ENCODE results near the gene C9orf78.
A peak's percentile ranks its signal among the peaks of the same experiment; 100 is the strongest.

C9orf78 gene

DNA sequence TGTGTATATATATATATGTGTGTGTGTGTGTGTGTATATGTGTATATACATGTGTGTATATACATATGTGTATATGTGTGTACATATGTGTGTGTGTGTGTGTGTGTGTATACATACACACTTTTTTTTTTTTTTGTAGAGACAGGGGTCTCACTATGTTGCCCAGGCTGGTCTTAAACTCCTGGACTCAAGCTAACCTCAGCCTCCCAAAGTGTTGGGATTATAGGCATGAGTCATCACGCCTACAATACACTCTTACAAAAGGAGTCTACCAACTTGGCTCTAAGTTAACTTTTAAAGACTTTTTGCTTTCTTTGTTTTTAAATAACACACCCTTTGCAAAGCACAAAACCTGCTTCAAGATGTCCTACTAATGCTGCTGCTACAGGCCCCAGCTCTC lies 2.1 kb downstream of the C9orf78 start:
- no peak overlapping the region for H3K4me3 ChIP-seq (replicated peaks in 1 of 2; ENCODE audit: low read depth in 2 of 2, low read length in 2 of 2)
- TF ChIP-seq, protein P1, sequence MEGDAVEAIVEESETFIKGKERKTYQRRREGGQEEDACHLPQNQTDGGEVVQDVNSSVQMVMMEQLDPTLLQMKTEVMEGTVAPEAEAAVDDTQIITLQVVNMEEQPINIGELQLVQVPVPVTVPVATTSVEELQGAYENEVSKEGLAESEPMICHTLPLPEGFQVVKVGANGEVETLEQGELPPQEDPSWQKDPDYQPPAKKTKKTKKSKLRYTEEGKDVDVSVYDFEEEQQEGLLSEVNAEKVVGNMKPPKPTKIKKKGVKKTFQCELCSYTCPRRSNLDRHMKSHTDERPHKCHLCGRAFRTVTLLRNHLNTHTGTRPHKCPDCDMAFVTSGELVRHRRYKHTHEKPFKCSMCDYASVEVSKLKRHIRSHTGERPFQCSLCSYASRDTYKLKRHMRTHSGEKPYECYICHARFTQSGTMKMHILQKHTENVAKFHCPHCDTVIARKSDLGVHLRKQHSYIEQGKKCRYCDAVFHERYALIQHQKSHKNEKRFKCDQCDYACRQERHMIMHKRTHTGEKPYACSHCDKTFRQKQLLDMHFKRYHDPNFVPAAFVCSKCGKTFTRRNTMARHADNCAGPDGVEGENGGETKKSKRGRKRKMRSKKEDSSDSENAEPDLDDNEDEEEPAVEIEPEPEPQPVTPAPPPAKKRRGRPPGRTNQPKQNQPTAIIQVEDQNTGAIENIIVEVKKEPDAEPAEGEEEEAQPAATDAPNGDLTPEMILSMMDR (IDR thresholded peaks at IDR 0.05; ENCODE audit: low read depth, low read length), result no peak

DNA sequence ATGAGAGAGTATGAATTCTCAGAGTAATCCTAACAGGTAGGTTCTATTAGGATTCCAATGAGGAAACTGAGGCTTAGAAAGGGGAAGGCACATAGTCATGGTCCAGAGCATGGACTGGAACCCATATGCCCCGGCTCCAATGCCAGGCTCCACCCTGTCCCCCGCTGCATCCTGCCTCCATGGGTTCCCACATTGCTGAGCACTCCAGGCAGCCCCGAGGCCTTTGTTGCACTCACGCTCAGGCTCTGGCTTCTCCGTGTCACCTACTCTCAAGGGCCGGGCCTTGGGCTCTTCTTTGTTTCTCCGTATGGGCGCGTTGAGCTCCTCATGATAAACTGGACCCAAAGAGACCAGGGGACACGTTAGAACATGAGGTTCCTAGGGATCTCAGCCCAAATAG lies 6.1 kb downstream of the C9orf78 start:
- DNase-seq (ENCODE audit: low read depth in 2 of 2), result no peak
- TF ChIP-seq, protein P1 (IDR thresholded peaks at IDR 0.05; ENCODE audit: low read depth, low read length), result no peak
- H3K4me3 ChIP-seq (replicated peaks in 1 of 2; ENCODE audit: low read depth in 2 of 2, low read length in 2 of 2), result no peak overlapping the region

More for the DNA sequence above, 2.1 kb downstream of the C9orf78 start:
- no peak for DNase-seq (ENCODE audit: low read depth in 2 of 2)

DNA sequence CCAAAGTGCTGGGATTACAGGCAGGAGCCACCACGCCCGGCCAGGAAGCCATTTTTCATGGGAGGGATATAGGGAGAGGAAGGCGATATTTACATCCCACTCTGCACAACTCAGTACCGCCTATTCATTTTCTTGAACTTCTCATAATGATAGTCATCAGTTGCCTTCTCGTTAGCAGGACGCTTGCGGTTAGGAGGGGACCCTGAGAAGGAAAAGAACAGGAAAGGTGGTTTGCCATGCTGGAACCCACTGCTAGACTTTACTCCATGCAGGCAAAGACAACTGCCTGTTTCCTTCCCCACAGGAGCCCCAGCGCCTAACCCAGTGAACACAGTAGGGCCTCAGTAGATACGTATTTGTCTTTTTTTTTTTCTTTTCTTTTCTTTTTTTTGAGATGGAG lies 7.0 kb downstream of the C9orf78 start:
- TF ChIP-seq, protein P1 (IDR thresholded peaks at IDR 0.05; ENCODE audit: low read depth, low read length), result no peak
- DNase-seq (ENCODE audit: low read depth in 2 of 2), result no peak
- H3K4me3 ChIP-seq (replicated peaks in 1 of 2; ENCODE audit: low read depth in 2 of 2, low read length in 2 of 2), result no peak overlapping the region

DNA sequence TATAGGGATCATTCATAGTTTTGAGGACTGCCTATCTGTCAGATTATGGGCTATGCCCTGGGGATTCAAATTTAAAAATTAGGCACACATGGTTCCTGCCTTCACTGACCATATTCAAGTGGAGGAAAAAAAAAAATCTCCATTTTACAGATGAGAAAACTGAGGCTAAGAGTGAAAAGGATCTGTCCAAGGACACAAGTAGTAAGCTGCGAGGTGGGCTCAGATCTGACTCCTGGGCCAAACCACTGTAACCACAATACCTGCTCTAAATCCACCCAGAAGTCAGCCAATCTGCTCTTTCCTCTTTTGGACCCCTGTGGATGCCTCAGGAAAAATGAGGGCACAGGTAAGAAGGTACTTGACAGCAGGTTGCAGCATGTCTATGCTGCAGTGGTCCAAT lies 8.3 kb downstream of the C9orf78 start:
- no peak overlapping the region for H3K4me3 ChIP-seq (replicated peaks in 1 of 2; ENCODE audit: low read depth in 2 of 2, low read length in 2 of 2)
- DNase-seq (ENCODE audit: low read depth in 2 of 2), result no peak
- TF ChIP-seq, protein P1 (IDR thresholded peaks at IDR 0.05; ENCODE audit: low read depth, low read length), result no peak

DNA sequence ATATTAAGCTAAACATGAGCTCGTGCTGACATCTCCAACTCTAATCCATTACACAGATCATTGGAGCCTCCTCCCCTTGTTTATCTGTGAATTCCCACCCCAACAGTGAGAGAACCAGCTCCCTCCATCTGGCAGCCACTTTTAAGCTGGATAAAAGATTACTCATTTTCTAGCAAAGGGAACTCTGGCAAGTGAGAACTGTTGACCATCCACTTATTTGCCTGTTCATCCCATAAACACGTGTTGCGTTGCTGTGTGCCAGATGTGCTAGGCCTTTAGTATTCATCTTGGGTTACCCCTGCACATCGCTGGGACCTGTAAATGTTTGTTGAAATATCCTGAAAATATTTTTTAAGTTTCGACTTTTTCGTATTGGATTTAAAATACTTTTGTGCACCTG lies 8.7 kb downstream of the C9orf78 start:
- no peak overlapping the region for H3K4me3 ChIP-seq (replicated peaks in 1 of 2; ENCODE audit: low read depth in 2 of 2, low read length in 2 of 2)
- TF ChIP-seq, protein P1 (IDR thresholded peaks at IDR 0.05; ENCODE audit: low read depth, low read length), result no peak
- no peak for DNase-seq (ENCODE audit: low read depth in 2 of 2)

DNA sequence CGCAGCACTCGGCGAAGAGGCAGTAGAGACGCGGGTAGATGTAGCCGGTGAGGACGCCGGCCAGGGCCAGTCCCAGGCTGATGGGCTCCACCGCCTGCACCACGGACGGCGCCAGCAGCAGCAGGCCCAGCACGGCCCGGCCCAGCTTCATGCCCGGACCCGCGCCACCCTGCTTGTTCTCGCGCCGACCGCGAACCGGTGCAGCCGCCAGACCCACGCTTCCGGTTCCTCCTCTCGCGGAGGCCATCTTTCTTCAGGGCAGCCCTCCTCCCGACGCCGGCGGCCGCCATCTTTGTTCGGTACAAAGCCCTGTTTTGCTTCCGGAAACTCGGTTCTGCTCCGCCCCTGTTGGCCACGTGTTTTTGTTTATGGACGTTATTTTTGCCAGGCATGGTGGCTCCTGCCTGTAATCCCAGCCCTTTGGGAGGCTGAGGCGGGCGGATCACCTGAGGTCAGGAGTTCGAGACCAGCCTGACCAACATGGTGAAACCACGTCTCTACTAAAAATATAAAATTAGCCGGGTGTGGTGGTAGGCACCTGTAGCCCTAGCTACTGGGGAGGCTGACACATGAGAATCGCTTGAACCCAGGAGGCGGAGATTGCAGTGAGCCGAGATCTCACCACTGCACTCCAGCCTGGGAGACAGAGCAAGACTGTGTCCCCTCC lies 11.0 kb downstream of the C9orf78 start, which contains the start of gene TOR1A:
TOR1A (minus strand) TSS at position 202 of the 667 bp plus-strand sequence; CDS start at position 151, 51 bp downstream.
- DNase-seq (ENCODE audit: low read depth in 2 of 2), result peak; percentile 96
- peak within 1 kb of the TSS; percentile 68 to 91 for H3K4me3 ChIP-seq (replicated peaks in 1 of 2; ENCODE audit: low read depth in 2 of 2, low read length in 2 of 2)
- TF ChIP-seq, protein P1 (IDR thresholded peaks at IDR 0.05; ENCODE audit: low read depth, low read length), result no peak

- H3K4me3 ChIP-seq (replicated peaks in 1 of 2; ENCODE audit: low read depth in 2 of 2, low read length in 2 of 2), result peak overlapping the region; percentile 68 to 91
- DNase-seq (ENCODE audit: low read depth in 2 of 2), result no peak
- TF ChIP-seq, protein P1 (IDR thresholded peaks at IDR 0.05; ENCODE audit: low read depth, low read length), result no peak
These were observed 11.5 kb downstream of the C9orf78 start for GRCh38 chr9:129823542-129823934.

Data from cardiac fibroblast (primary cell).